GM12878 (cell line): Measurements from ENCODE around the gene SERPINH1. TPM values are rescaled to one million over a fixed set of nuclear protein-coding genes. Genes with fewer than 3 reads are reported as not detected.

ENCODE experiments used
- CEBPB ChIP-seq, 2 experiments: fragments of 150-350 bp in 1 of 2; IDR thresholded peaks; 2 replicates each; pipeline ENCODE4 v1.6.1; 2012 to 2014; ENCODE audit warnings: low read depth in 2 of 2, low read length in 2 of 2, borderline replicate concordance in 1 of 2, inconsistent platforms in 1 of 2
- CHD1 ChIP-seq: IDR thresholded peaks from 2 replicates; pipeline ENCODE4 v1.6.1; 2012; ENCODE audit warnings: low read depth, low read length, improper control_type of control experiment
- FOS ChIP-seq: IDR thresholded peaks from 3 replicates; pipeline ENCODE4 v1.6.1; 2011; ENCODE audit warnings: borderline replicate concordance; ENCODE audit not compliant: insufficient read length; ENCODE audit errors: extremely low read depth
- HDAC2 ChIP-seq: fragments of 200-600 bp; sonication (generic); IDR thresholded peaks from 2 replicates; pipeline ENCODE4 v1.6.1; 2017
- IKZF2 ChIP-seq, 2 experiments: fragments of 450-650 bp; IDR thresholded peaks; 2 replicates each; pipeline ENCODE4 v1.6.1; 2017; ENCODE audit warnings: mild to moderate bottlenecking in 2 of 2, moderate library complexity in 2 of 2
- JUND ChIP-seq: IDR thresholded peaks from 2 replicates; pipeline ENCODE4 v1.6.1; 2012; ENCODE audit warnings: low read depth, mild to moderate bottlenecking, low read length, improper control_type of control experiment, moderate library complexity
- LARP7 ChIP-seq: fragments of 450-650 bp; IDR thresholded peaks from 2 replicates; pipeline ENCODE4 v1.6.1; 2017; ENCODE audit warnings: mild to moderate bottlenecking
- NFYA ChIP-seq: IDR thresholded peaks from 2 replicates; pipeline ENCODE4 v1.6.1; 2011; ENCODE audit warnings: low read depth, mild to moderate bottlenecking, low read length, improper control_type of control experiment, borderline replicate concordance
- NFYB ChIP-seq: IDR thresholded peaks from 2 replicates; pipeline ENCODE4 v1.6.1; 2011; ENCODE audit warnings: low read depth, mild to moderate bottlenecking, low read length, improper control_type of control experiment, moderate library complexity; ENCODE audit not compliant: insufficient read depth
- NR2C1 ChIP-seq: fragments of 450-650 bp; IDR thresholded peaks from 2 replicates; pipeline ENCODE4 v1.6.1; 2017; ENCODE audit warnings: antibody characterized with exemption, mild to moderate bottlenecking, moderate library complexity
- POU2F2 ChIP-seq: IDR thresholded peaks from 3 replicates; pipeline ENCODE4 v1.6.1; 2011; ENCODE audit warnings: low read depth, mild to moderate bottlenecking, low read length, borderline replicate concordance
- SMAD1 ChIP-seq: fragments of 450-650 bp; IDR thresholded peaks from 2 replicates; pipeline ENCODE4 v1.6.1; 2018; ENCODE audit warnings: mild to moderate bottlenecking, low read depth; ENCODE audit not compliant: partially characterized antibody
- SPI1 ChIP-seq: IDR thresholded peaks from 2 replicates; pipeline ENCODE4 v1.6.1; 2011; ENCODE audit warnings: low read depth, mild to moderate bottlenecking, low read length, moderate library complexity, borderline replicate concordance; ENCODE audit not compliant: insufficient read depth
- TCF7 ChIP-seq: IDR thresholded peaks from 2 replicates; pipeline ENCODE4 v1.6.1; 2014; ENCODE audit warnings: antibody characterized with exemption, borderline replicate concordance
- YBX1 ChIP-seq: fragments of 450-650 bp; IDR thresholded peaks from 2 replicates; pipeline ENCODE4 v1.6.1; 2016; ENCODE audit warnings: antibody characterized with exemption
- ZBED1 ChIP-seq: IDR thresholded peaks from 2 replicates; pipeline ENCODE4 v1.6.1; 2016; ENCODE audit warnings: borderline replicate concordance
- ZSCAN29 ChIP-seq: fragments of 450-650 bp; IDR thresholded peaks from 2 replicates; pipeline ENCODE4 v1.6.1; 2017; ENCODE audit warnings: mild to moderate bottlenecking, moderate library complexity
- polyA plus RNA-seq, 11 experiments: library from polyadenylated mRNA; depleted of rRNA in 4 of 11; unstranded in 6 of 11; stranded (reverse) in 5 of 11; fragments of >200 nt; fragmentation: Nextera tagmentation in 4 of 11; fragmentation: Illumina TruSeq in 1 of 11; extraction: Ambion mirVana in 4 of 11; extraction: Trizol in 1 of 11; gene quantifications; 1 replicate in 1 of 11; 2 replicates in 10 of 11; pipeline versions ENCODE4 v1.2.1 to v1.2.3, GENCODE V29; 2011 to 2016; ENCODE audit warnings: inconsistent platforms in 2 of 11, missing spikeins in 2 of 11, low read depth in 1 of 11
- total RNA-seq, 4 experiments: library from RNA; depleted of rRNA in 3 of 4; stranded (reverse); fragments of >200 nt in 3 of 4; fragmentation: Illumina TruSeq in 1 of 4; extraction: Trizol in 1 of 4; gene quantifications; 2 replicates each; pipeline versions ENCODE4 v1.2.1 to v1.2.3, GENCODE V29; 2013 to 2021
- TF ChIP-seq, protein P1 (sequence below): IDR thresholded peaks from 2 replicates; pipeline ENCODE4 v1.6.1; 2012; ENCODE audit warnings: low read depth, low read length, improper control_type of control experiment
- TF ChIP-seq, protein P2 (sequence below): IDR thresholded peaks from 2 replicates; pipeline ENCODE4 v1.6.1; 2011; ENCODE audit warnings: mild to moderate bottlenecking, low read depth, low read length, moderate library complexity; ENCODE audit not compliant: insufficient replicate concordance
- TF ChIP-seq, protein P3 (sequence below): fragments of 450-650 bp; formaldehyde crosslinking; IDR thresholded peaks from 2 replicates; pipeline ENCODE4 v1.5.0; 2022; ENCODE audit warnings: mild to moderate bottlenecking, missing genetic modification characterization
- TF ChIP-seq, protein P4 (sequence below): fragments of 450-650 bp; IDR thresholded peaks from 2 replicates; pipeline ENCODE4 v1.6.1; 2016; ENCODE audit warnings: mild to moderate bottlenecking

The SERPINH1 gene
- total and polyA plus RNA-seq, 10 of the 15 experiments (the other 5 are each of a cell fraction or from before 2014, with no cell fraction given), result 0.34 to 19.8 (median 13.7) TPM

DNA sequence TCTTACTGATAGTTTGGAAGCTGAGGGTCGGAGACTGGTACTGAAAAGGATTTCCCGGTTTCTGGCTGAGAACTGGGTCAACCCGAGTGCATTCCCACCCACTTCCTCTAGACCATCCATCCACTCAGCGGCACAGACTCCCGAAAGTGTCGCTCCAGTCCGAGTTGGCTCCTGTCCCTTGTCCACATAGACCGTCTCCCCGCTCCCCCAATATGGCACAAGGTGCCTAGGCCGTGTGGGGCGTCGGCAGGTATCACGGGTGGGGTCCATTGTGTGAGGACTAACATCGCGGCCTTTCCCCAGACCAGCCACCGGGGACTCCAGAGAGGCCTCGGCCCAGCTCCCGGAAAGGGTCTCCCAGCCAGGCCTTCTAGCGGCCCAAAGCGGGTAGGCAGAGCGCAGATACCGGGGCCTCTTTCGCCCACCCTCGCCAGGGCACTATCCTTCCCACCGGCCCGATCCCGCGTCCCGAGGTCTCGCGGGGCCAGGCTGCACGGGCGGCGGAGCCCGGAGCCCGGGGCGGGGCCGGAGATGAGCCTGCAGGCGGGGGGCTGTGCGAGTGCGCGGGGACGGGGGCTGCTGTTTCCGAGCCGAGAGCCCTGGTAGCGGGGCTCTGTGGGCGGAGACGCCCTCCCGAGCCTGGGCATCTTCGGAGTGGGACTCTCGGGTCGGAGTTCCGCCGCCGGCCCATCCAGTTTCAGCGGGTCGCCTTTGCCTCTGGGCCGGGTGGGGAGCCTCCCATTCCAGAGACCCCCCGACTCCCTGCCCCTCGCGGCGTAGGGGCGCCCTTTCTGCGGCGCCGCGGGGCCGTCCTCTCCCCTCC is 21.1 kb downstream of the SERPINH1 start (continued):
- no peak for TF ChIP-seq CEBPB (IDR thresholded peaks at IDR 0.05; ENCODE audit: borderline replicate concordance in 1 of 2, low read depth in 2 of 2, low read length in 2 of 2)
- TF ChIP-seq NFYB, result no peak
- TF ChIP-seq YBX1, result no peak
- TF ChIP-seq NFYA, result no peak
- TF ChIP-seq HDAC2, result no peak
- TF ChIP-seq NR2C1, result no peak
- no peak for TF ChIP-seq ZSCAN29
- no peak for TF ChIP-seq ZBED1
- no peak for TF ChIP-seq SMAD1
- TF ChIP-seq, protein P1, sequence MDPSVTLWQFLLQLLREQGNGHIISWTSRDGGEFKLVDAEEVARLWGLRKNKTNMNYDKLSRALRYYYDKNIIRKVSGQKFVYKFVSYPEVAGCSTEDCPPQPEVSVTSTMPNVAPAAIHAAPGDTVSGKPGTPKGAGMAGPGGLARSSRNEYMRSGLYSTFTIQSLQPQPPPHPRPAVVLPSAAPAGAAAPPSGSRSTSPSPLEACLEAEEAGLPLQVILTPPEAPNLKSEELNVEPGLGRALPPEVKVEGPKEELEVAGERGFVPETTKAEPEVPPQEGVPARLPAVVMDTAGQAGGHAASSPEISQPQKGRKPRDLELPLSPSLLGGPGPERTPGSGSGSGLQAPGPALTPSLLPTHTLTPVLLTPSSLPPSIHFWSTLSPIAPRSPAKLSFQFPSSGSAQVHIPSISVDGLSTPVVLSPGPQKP, result no peak
- no peak for TF ChIP-seq TCF7
- TF ChIP-seq, protein P2, sequence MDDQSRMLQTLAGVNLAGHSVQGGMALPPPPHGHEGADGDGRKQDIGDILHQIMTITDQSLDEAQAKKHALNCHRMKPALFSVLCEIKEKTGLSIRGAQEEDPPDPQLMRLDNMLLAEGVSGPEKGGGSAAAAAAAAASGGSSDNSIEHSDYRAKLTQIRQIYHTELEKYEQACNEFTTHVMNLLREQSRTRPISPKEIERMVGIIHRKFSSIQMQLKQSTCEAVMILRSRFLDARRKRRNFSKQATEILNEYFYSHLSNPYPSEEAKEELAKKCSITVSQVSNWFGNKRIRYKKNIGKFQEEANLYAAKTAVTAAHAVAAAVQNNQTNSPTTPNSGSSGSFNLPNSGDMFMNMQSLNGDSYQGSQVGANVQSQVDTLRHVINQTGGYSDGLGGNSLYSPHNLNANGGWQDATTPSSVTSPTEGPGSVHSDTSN, result no peak
- TF ChIP-seq CHD1, result no peak
- TF ChIP-seq, protein P3, sequence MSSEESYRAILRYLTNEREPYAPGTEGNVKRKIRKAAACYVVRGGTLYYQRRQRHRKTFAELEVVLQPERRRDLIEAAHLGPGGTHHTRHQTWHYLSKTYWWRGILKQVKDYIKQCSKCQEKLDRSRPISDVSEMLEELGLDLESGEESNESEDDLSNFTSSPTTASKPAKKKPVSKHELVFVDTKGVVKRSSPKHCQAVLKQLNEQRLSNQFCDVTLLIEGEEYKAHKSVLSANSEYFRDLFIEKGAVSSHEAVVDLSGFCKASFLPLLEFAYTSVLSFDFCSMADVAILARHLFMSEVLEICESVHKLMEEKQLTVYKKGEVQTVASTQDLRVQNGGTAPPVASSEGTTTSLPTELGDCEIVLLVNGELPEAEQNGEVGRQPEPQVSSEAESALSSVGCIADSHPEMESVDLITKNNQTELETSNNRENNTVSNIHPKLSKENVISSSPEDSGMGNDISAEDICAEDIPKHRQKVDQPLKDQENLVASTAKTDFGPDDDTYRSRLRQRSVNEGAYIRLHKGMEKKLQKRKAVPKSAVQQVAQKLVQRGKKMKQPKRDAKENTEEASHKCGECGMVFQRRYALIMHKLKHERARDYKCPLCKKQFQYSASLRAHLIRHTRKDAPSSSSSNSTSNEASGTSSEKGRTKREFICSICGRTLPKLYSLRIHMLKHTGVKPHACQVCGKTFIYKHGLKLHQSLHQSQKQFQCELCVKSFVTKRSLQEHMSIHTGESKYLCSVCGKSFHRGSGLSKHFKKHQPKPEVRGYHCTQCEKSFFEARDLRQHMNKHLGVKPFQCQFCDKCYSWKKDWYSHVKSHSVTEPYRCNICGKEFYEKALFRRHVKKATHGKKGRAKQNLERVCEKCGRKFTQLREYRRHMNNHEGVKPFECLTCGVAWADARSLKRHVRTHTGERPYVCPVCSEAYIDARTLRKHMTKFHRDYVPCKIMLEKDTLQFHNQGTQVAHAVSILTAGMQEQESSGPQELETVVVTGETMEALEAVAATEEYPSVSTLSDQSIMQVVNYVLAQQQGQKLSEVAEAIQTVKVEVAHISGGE, result no peak
- TF ChIP-seq LARP7, result no peak
- no peak for TF ChIP-seq FOS
- TF ChIP-seq POU2F2, result peak; percentile 7; the same call in 1 of the 3 replicates
- 0 out of 4 replicates have a peak, but pooled peaks have one; percentile 32 to 34 for TF ChIP-seq IKZF2 (IDR thresholded peaks at IDR 0.05)
- TF ChIP-seq JUND, result 0 out of 2 replicates have a peak, but pooled peaks have one; percentile 6
- TF ChIP-seq, protein P4, sequence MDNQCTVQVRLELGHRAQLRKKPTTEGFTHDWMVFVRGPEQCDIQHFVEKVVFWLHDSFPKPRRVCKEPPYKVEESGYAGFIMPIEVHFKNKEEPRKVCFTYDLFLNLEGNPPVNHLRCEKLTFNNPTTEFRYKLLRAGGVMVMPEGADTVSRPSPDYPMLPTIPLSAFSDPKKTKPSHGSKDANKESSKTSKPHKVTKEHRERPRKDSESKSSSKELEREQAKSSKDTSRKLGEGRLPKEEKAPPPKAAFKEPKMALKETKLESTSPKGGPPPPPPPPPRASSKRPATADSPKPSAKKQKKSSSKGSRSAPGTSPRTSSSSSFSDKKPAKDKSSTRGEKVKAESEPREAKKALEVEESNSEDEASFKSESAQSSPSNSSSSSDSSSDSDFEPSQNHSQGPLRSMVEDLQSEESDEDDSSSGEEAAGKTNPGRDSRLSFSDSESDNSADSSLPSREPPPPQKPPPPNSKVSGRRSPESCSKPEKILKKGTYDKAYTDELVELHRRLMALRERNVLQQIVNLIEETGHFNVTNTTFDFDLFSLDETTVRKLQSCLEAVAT, result 0 out of 2 replicates have a peak, but pooled peaks have one; percentile 33
- TF ChIP-seq SPI1, result 0 out of 2 replicates have a peak, but pooled peaks have one; percentile 11
